GM12874 (cell line): ENCODE data around the gene TTC13.

ENCODE experiments used
- TF ChIP-seq, protein P1 (sequence below): IDR thresholded peaks from 2 replicates; pipeline ENCODE4 v1.5.1; 2011; ENCODE audit warnings: low read depth, mild to moderate bottlenecking, control low read depth, low read length, moderate library complexity; ENCODE audit not compliant: insufficient read depth

The TTC13 gene

DNA sequence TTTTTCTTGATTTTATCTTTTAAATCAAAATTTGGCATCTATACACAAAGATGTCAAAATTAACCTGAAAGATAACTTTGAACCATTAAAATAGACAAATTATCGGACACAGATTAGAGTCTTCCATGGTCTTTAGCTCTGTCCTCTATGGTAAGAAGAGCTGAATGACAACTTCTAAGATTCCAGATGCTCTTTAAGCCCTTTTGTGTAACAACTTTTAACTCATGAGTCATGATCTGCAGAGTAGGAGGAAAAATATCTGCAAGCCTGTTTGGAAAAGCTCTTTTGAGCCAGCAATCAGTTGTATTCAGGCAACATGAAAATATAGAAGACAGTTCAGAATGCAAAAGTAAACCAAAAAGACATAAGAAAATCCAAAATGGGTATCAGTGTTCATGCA is 37.8 kb downstream of the TTC13 start:
- TF ChIP-seq, protein P1, sequence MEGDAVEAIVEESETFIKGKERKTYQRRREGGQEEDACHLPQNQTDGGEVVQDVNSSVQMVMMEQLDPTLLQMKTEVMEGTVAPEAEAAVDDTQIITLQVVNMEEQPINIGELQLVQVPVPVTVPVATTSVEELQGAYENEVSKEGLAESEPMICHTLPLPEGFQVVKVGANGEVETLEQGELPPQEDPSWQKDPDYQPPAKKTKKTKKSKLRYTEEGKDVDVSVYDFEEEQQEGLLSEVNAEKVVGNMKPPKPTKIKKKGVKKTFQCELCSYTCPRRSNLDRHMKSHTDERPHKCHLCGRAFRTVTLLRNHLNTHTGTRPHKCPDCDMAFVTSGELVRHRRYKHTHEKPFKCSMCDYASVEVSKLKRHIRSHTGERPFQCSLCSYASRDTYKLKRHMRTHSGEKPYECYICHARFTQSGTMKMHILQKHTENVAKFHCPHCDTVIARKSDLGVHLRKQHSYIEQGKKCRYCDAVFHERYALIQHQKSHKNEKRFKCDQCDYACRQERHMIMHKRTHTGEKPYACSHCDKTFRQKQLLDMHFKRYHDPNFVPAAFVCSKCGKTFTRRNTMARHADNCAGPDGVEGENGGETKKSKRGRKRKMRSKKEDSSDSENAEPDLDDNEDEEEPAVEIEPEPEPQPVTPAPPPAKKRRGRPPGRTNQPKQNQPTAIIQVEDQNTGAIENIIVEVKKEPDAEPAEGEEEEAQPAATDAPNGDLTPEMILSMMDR, result no peak

DNA sequence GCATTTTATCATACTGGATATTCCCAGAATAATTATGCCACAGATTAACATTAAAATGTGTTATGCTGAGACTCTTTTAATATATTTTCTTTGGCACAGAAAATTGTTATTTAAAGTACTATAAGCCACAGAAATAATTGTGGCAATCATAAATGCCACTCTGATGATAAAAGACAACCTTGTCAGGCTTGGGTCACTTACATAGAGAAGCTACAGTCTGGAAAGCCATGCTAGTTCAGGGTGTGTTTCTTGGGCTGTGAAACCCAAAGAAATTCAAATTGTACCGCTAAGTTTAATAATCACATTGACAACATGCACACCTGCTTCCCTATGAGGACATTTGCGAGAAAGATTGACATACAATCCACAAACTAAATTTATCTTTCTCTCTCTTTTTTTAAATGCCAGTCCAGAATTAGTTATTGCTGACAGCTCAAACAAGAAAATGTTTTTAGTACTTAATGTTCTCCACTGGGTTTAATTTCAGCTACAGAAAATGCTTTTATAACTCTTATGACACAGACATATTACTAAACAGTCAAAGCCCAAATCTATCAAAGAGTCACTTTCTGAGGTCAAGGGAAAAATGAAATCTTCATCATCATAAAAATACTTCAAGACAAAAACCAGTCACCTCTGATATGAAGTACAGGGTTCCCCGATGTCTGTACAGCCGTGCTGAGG is 38.7 kb downstream of the TTC13 start:
- TF ChIP-seq, protein P1, result no peak

GRCh38 chr1:230938924-230939368 is 39.7 kb downstream of the TTC13 start:
- TF ChIP-seq, protein P1, result no peak

DNA sequence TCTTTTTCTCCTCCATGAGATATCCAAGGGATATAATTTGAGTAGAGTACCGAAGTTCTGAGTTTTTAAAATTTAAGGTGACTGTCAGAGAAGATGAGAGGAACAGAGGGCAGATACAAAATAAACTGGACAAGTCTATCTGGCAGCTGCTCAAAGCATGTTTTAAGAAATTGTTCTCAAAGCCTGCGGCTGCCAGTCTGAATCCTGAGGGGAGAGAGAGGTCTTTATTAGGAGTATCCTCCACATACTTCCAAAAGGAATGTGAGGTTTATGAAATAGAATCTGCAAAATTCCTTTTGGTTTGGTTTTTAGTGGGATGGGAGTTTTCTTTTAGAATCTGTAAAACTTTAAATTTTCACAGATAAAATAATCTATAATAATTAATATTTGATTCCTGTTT is 41.3 kb downstream of the TTC13 start:
- TF ChIP-seq, protein P1, result no peak

GRCh38 chr1:230936475-230936874 is 42.2 kb downstream of the TTC13 start:
- TF ChIP-seq, protein P1, result no peak

GRCh38 chr1:230935852-230936251 is 42.8 kb downstream of the TTC13 start:
- TF ChIP-seq, protein P1, result no peak

DNA sequence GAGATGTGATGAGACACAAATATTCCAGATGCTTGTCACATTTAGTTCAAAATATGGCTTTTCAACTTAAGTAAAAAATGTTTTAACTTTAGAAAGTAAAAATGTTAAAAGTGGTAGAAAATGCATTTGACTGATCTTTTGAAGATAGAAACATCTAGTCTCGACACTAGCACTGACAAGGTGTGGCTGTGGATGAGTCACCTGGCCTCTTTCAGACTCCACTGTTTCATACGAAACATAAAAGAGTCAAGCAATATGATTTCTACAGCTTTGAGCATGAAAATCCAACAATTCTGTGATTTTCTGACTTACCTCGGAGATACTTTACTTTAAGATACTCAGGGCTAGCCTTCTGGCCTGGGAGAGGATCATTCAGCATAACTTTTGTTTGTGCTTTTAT is 47.7 kb downstream of the TTC13 start:
- TF ChIP-seq, protein P1, result no peak
